ENCODE measurements around the gene PEX7. TPM values are rescaled to one million over a fixed set of nuclear protein-coding genes. Genes with fewer than 3 reads are reported as not detected.

Gene PEX7
- total RNA-seq, 1 experiment from 2014 or later = 8.1 TPM

- no peak overlapping the region for H3K4me2 ChIP-seq (ENCODE audit: low read length)
- no peak overlapping the region for H3K4me3 ChIP-seq (replicated peaks in 1 of 2; ENCODE audit: low read depth in 1 of 2, low read length in 2 of 2)
- H4K20me1 ChIP-seq (ENCODE audit: insufficient read depth) = no peaks in the 10 kb centered on the region
- ChIA-PET POLR2A (no interaction called here), RAD21 (ENCODE audit: low non-redundant PET in 1 of 2, low total read pairs in 2 of 2, uncharacterized antibody in 2 of 2, unreplicated experiment in 2 of 2) (no interaction called here), CTCF (no interaction called here)
- BruUV-seq (replicated peaks) = no TSS peak
- no peaks in the 10 kb centered on the region for H3K9me3 ChIP-seq (ENCODE audit: control insufficient read depth in 1 of 2, insufficient read depth in 1 of 2, low read depth in 1 of 2, low read length in 2 of 2)
- no peaks in the 10 kb centered on the region for H3K9me2 ChIP-seq (ENCODE audit: insufficient read depth)
- H3K9ac ChIP-seq (ENCODE audit: low read length) = no peak overlapping the region
- H3K27ac ChIP-seq (ENCODE audit: low read depth, low read length) = no peak overlapping the region
- no peak overlapping the region for H2AFZ ChIP-seq (ENCODE audit: low read depth, low read length, poor library complexity, severe bottlenecking)
- H3K4me1 ChIP-seq (ENCODE audit: control insufficient read depth in 1 of 2, insufficient read depth in 2 of 2, low read length in 2 of 2) = no peaks in the 10 kb centered on the region; a peak in 1 of 4 replicates
- no peaks in the 10 kb centered on the region for H3K36me3 ChIP-seq (ENCODE audit: control insufficient read depth in 1 of 2, insufficient read depth in 2 of 2, low read length in 2 of 2)
- no peaks in the 10 kb centered on the region for H3K27me3 ChIP-seq (ENCODE audit: insufficient read depth, low read length)
- TF ChIP-seq, protein P1, sequence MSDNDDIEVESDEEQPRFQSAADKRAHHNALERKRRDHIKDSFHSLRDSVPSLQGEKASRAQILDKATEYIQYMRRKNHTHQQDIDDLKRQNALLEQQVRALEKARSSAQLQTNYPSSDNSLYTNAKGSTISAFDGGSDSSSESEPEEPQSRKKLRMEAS (IDR thresholded peaks at IDR 0.05) = no peak
- TF ChIP-seq EGR1 (IDR thresholded peaks at IDR 0.05; ENCODE audit: low read depth) (no peak), CBX3 (IDR thresholded peaks at IDR 0.05; ENCODE audit: low read depth) (no peak), ZFX (IDR thresholded peaks at IDR 0.05) (no peak), ELF1 (IDR thresholded peaks at IDR 0.05; ENCODE audit: borderline replicate concordance, low read depth) (no peak), EZH2 (IDR thresholded peaks at IDR 0.05) (no peak), YY1 (IDR thresholded peaks at IDR 0.05; ENCODE audit: extremely low read depth, insufficient replicate concordance, low read depth, low read length) (no peak), FOSL1 (IDR thresholded peaks at IDR 0.05; ENCODE audit: low read depth) (no peak), EZH2phosphoT487 (IDR thresholded peaks at IDR 0.05; ENCODE audit: borderline replicate concordance) (no peak), POLR2A (IDR thresholded peaks at IDR 0.05; ENCODE audit: borderline replicate concordance, extremely low read depth, insufficient read depth, insufficient read length) (no peak), ZBTB33 (IDR thresholded peaks at IDR 0.05; ENCODE audit: extremely low read depth, insufficient replicate concordance, low read length) (no peak), REST (IDR thresholded peaks at IDR 0.05; ENCODE audit: low read depth) (no peak), SIN3A (IDR thresholded peaks at IDR 0.05; ENCODE audit: low read depth) (no peak), TCF7L2 (IDR thresholded peaks at IDR 0.05; ENCODE audit: borderline replicate concordance, extremely low read depth, insufficient read depth, insufficient read length) (no peak)
- TF ChIP-seq, protein P2, sequence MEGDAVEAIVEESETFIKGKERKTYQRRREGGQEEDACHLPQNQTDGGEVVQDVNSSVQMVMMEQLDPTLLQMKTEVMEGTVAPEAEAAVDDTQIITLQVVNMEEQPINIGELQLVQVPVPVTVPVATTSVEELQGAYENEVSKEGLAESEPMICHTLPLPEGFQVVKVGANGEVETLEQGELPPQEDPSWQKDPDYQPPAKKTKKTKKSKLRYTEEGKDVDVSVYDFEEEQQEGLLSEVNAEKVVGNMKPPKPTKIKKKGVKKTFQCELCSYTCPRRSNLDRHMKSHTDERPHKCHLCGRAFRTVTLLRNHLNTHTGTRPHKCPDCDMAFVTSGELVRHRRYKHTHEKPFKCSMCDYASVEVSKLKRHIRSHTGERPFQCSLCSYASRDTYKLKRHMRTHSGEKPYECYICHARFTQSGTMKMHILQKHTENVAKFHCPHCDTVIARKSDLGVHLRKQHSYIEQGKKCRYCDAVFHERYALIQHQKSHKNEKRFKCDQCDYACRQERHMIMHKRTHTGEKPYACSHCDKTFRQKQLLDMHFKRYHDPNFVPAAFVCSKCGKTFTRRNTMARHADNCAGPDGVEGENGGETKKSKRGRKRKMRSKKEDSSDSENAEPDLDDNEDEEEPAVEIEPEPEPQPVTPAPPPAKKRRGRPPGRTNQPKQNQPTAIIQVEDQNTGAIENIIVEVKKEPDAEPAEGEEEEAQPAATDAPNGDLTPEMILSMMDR (IDR thresholded peaks at IDR 0.05 in 2 of 3, conservative IDR thresholded peaks at IDR 0.05 in 1 of 3; ENCODE audit: borderline replicate concordance in 1 of 3, insufficient read depth in 1 of 3, low read depth in 2 of 3, low read length in 2 of 3) = no peak
- intact Hi-C loops (cut with micrococcal nuclease) = no loop called here
- no peaks in the 10 kb centered on the region for H3K79me2 ChIP-seq (ENCODE audit: insufficient read depth, low read length)
- ATAC-seq = no peak
- no peak for DNase-seq (ENCODE audit: low read depth, low spot score)
Measured at GRCh38 chr6:136959471-136959891, 137.1 kb downstream of the PEX7 start.

Measured in HCT116 (cell line).